ENCODE results near the gene ASTN2.

Gene ASTN2

DNA sequence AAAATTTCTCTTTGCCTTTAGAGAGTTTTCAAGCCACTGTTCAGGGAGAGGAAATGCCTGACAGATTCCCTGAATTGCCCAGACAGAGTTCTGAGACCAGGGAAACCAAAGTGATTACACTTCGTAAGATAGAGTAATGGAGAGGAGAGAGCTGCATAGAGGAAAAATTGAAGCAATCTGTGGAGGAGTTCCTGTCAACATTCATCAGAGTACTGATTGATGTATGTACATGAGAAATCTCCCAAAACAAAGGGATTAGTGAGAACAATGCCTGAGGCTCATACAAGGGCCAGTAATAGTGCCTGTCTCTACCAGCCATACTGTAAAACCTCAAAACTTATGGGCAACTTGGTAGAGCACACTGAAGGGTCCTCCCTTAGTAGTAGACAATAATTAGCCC, 806.8 kb downstream of the ASTN2 start:
- Histone ChIP-seq H3K27me3 (ENCODE audit: insufficient read depth, low read length) (no peaks in the 10 kb centered on the region), H2AFZ (ENCODE audit: low read length) (no peak overlapping the region), H3K79me2 (ENCODE audit: insufficient read depth, low read length) (no peaks in the 10 kb centered on the region), H3K9me2 (ENCODE audit: low read depth, low read length) (no peaks in the 10 kb centered on the region), H3F3A (ENCODE audit: insufficient read depth, low read length) (no peaks in the 10 kb centered on the region), H3K4me3 (ENCODE audit: low read depth, low read length, poor library complexity, severe bottlenecking) (no peak overlapping the region), H4K20me1 (ENCODE audit: insufficient read depth, low read length) (no peaks in the 10 kb centered on the region), H3K4me2 (ENCODE audit: low read length) (no peak overlapping the region), H3K9ac (ENCODE audit: low read length) (no peak overlapping the region), H3K27ac (ENCODE audit: low read depth, low read length, poor library complexity, severe bottlenecking) (no peak overlapping the region), H3K4me1 (ENCODE audit: insufficient read depth, low read length, severe bottlenecking) (no peaks in the 10 kb centered on the region), H3K9me3 (ENCODE audit: low read length) (no peaks in the 10 kb centered on the region), H3K36me3 (ENCODE audit: insufficient read depth, low read length) (no peaks in the 10 kb centered on the region)
- TF ChIP-seq, protein P1, sequence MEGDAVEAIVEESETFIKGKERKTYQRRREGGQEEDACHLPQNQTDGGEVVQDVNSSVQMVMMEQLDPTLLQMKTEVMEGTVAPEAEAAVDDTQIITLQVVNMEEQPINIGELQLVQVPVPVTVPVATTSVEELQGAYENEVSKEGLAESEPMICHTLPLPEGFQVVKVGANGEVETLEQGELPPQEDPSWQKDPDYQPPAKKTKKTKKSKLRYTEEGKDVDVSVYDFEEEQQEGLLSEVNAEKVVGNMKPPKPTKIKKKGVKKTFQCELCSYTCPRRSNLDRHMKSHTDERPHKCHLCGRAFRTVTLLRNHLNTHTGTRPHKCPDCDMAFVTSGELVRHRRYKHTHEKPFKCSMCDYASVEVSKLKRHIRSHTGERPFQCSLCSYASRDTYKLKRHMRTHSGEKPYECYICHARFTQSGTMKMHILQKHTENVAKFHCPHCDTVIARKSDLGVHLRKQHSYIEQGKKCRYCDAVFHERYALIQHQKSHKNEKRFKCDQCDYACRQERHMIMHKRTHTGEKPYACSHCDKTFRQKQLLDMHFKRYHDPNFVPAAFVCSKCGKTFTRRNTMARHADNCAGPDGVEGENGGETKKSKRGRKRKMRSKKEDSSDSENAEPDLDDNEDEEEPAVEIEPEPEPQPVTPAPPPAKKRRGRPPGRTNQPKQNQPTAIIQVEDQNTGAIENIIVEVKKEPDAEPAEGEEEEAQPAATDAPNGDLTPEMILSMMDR (IDR thresholded peaks at IDR 0.05; ENCODE audit: low read length), result no peak
- TF ChIP-seq EZH2 (IDR thresholded peaks at IDR 0.05; ENCODE audit: borderline replicate concordance, low read length), result no peak

GRCh38 chr9:116605904-116606341, 808.9 kb downstream of the ASTN2 start:
- Histone ChIP-seq H3K9me3 (ENCODE audit: low read length) (no peaks in the 10 kb centered on the region), H3K4me3 (ENCODE audit: low read depth, low read length, poor library complexity, severe bottlenecking) (no peak overlapping the region), H3K27ac (ENCODE audit: low read depth, low read length, poor library complexity, severe bottlenecking) (no peak overlapping the region)

DNA sequence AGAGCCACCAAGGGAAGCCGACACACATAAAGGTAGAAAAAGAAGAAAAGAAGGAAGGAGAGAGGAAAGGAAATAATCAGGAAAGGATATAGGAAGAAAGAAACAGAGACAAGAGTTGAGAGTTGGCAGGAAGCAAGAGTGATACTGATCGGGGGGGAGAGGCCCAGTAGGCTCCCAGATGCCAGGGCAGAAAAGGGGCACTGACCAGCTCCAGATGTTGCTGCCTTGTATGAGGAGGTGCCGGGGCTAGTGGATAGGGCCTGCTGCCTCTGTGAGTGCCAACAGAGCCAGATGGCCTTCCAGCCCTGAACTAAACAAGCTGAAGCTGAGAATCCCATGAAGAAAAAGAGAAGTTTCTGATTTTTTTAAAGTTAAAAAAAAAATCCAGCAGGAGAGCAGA, 809.8 kb downstream of the ASTN2 start:
- Histone ChIP-seq H3K4me2 (ENCODE audit: low read length) (no peak overlapping the region), H3K9me2 (ENCODE audit: low read depth, low read length) (no peaks in the 10 kb centered on the region), H3K4me1 (ENCODE audit: insufficient read depth, low read length, severe bottlenecking) (no peaks in the 10 kb centered on the region), H3K27me3 (ENCODE audit: insufficient read depth, low read length) (no peaks in the 10 kb centered on the region), H3K36me3 (ENCODE audit: insufficient read depth, low read length) (no peaks in the 10 kb centered on the region), H2AFZ (ENCODE audit: low read length) (no peak overlapping the region), H3K9ac (ENCODE audit: low read length) (no peak overlapping the region), H3K27ac (ENCODE audit: low read depth, low read length, poor library complexity, severe bottlenecking) (no peak overlapping the region), H3K9me3 (ENCODE audit: low read length) (no peaks in the 10 kb centered on the region), H4K20me1 (ENCODE audit: insufficient read depth, low read length) (no peaks in the 10 kb centered on the region), H3K79me2 (ENCODE audit: insufficient read depth, low read length) (no peaks in the 10 kb centered on the region), H3K4me3 (ENCODE audit: low read depth, low read length, poor library complexity, severe bottlenecking) (no peak overlapping the region), H3F3A (ENCODE audit: insufficient read depth, low read length) (no peaks in the 10 kb centered on the region)
- TF ChIP-seq, protein P1 (IDR thresholded peaks at IDR 0.05; ENCODE audit: low read length), result no peak
- no peak for TF ChIP-seq EZH2 (IDR thresholded peaks at IDR 0.05; ENCODE audit: borderline replicate concordance, low read length)

More at GRCh38 chr9:116605904-116606341, 808.9 kb downstream of the ASTN2 start:
- no peaks in the 10 kb centered on the region for H3K79me2 ChIP-seq (ENCODE audit: insufficient read depth, low read length)
- H2AFZ ChIP-seq (ENCODE audit: low read length), result no peak overlapping the region
- no peak overlapping the region for H3K9ac ChIP-seq (ENCODE audit: low read length)
- no peaks in the 10 kb centered on the region for H3K4me1 ChIP-seq (ENCODE audit: insufficient read depth, low read length, severe bottlenecking)
- no peaks in the 10 kb centered on the region for H4K20me1 ChIP-seq (ENCODE audit: insufficient read depth, low read length)
- TF ChIP-seq, protein P1 (IDR thresholded peaks at IDR 0.05; ENCODE audit: low read length), result no peak
- no peak for TF ChIP-seq EZH2 (IDR thresholded peaks at IDR 0.05; ENCODE audit: borderline replicate concordance, low read length)
- H3F3A ChIP-seq (ENCODE audit: insufficient read depth, low read length), result no peaks in the 10 kb centered on the region
- no peaks in the 10 kb centered on the region for H3K27me3 ChIP-seq (ENCODE audit: insufficient read depth, low read length)
- H3K9me2 ChIP-seq (ENCODE audit: low read depth, low read length), result no peaks in the 10 kb centered on the region
- H3K36me3 ChIP-seq (ENCODE audit: insufficient read depth, low read length), result no peaks in the 10 kb centered on the region
- H3K4me2 ChIP-seq (ENCODE audit: low read length), result no peak overlapping the region

All from OCI-LY1 (cell line).